ACC112 (cell line): ENCODE measurements around the gene WFIKKN2.
"Not testable (repeated sequence)": the region's sequence is repeated elsewhere in the genome, so short reads cannot be mapped to it uniquely, and the experiment has no call there.

Experiments
- H2AFZ ChIP-seq: fragments of 200-600 bp; sonication (generic); one replicate; pipeline ENCODE4 v1.6.0; 2017; ENCODE audit warnings: antibody characterized with exemption, low read length; ENCODE audit not compliant: unreplicated experiment
- H3K27ac ChIP-seq: fragments of 200-600 bp; sonication (generic); 2 replicates; pipeline ENCODE4 v1.5.1; 2014; ENCODE audit warnings: low read depth, mild to moderate bottlenecking, antibody characterized with exemption, low read length, moderate library complexity
- H3K27me3 ChIP-seq: fragments of 200-600 bp; sonication (generic); 2 replicates; pipeline ENCODE4 v1.6.1; 2014; ENCODE audit warnings: mild to moderate bottlenecking, antibody characterized with exemption, low read length, moderate library complexity, mixed read lengths; ENCODE audit not compliant: insufficient read depth
- H3K36me3 ChIP-seq: fragments of 200-600 bp; sonication (generic); 2 replicates; pipeline ENCODE4 v1.6.1; 2016; ENCODE audit warnings: mild to moderate bottlenecking, antibody characterized with exemption, low read length, moderate library complexity, mixed read lengths; ENCODE audit not compliant: insufficient read depth
- H3K4me1 ChIP-seq: fragments of 200-600 bp; sonication (generic); one replicate; pipeline ENCODE4 v1.6.1; 2016; ENCODE audit warnings: low read length, mixed read lengths; ENCODE audit not compliant: insufficient read depth, unreplicated experiment, control insufficient read depth
- H3K4me3 ChIP-seq: fragments of 200-600 bp; sonication (generic); 2 replicates; pipeline ENCODE4 v1.5.1; 2014; ENCODE audit warnings: mild to moderate bottlenecking, low read depth, low read length
- H3K79me2 ChIP-seq: fragments of 200-600 bp; sonication (generic); one replicate; pipeline ENCODE4 v1.6.0; 2016; ENCODE audit warnings: low read length; ENCODE audit not compliant: control insufficient read depth, unreplicated experiment, insufficient read depth

The WFIKKN2 gene

DNA sequence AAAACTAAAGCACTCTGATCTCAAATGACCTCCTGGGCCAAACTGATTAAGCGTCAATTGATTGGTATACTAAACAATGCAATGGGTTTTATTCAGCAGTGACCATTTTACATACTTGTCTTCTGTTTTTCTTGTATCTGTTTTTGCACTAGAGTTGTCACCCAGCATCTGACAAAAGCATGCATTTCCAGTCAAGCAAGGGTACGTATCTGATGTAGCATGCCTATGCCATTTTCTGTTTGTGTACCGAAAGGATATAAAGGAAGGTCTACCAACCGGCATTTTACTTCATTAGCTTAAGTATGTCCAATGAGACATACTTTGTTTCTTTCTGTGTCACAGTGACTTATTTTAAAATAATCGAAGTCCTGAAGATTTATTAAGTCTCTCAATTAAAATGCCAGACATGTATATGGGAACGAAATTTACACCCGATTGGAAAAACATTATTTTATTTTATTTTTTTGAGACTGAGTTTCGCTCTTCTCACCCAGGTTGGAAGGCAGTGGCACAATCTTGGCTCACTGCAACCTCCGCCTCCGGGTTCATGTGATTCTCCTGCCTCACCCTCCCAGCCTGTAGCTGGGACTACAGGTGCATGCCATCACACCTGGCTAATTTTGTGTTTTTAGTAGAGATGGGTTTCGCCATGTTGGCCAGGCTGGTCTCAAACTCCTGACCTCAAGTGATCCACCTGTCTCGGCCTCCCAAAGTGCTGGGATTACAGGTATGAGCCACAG, 23.3 kb downstream of the WFIKKN2 start:
- Histone ChIP-seq H3K79me2 (peaks cover 9% of the 10 kb centered on the region), H2AFZ (no peak overlapping the region), H3K27me3 (no peaks in the 10 kb centered on the region), H3K36me3 (peaks cover 14% of the 10 kb centered on the region), H3K27ac (no peak overlapping the region), H3K4me1 (peaks cover 8% of the 10 kb centered on the region), H3K4me3 (no peak overlapping the region)

DNA sequence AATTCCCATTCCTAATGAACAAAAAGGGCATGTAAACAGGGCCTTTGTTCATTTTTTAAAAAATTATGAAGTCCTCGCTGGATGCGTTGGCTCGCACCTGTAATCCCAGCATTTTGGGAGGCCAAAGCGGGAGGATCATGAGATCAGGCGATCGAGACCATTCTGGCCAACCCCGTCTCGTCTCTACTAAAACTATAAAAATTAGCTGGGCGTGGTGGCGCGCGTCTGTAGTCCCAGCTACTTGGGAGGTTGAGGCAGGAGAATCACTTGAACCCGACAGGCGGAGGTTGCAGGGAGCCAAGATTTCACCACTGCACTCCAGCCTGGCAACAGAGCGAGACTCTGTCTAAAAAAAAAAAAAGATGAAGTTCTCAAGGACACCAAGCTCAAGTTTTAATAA, 24.3 kb downstream of the WFIKKN2 start:
- peaks cover 20% of the 10 kb centered on the region for H3K79me2 ChIP-seq
- H3K27me3 ChIP-seq, H2AFZ ChIP-seq, H3K27ac ChIP-seq, H3K4me3 ChIP-seq, H3K4me1 ChIP-seq: not testable (repeated sequence)
- H3K36me3 ChIP-seq = peaks cover 14% of the 10 kb centered on the region

DNA sequence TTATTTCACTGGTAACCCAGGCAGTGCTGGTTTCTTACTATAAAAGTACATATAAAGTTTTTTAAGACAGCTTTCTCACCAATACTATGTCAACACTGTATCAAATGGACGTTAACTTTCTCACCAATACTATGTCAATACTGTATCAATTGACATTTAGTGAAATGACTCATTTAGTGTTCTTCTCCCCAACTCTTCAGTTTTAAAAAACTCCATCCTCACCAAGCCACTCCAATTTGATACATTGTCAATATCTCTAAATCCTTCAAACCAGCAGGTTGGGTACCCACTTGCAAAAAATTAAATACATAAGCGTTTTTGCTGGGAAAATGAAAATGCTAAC, 25.9 kb downstream of the WFIKKN2 start:
- Histone ChIP-seq H2AFZ (no peak overlapping the region), H3K27ac (no peak overlapping the region), H3K27me3 (no peaks in the 10 kb centered on the region), H3K79me2 (peaks cover 32% of the 10 kb centered on the region), H3K36me3 (peaks cover 14% of the 10 kb centered on the region), H3K4me3 (no peak overlapping the region), H3K4me1 (peaks cover 9% of the 10 kb centered on the region)

DNA sequence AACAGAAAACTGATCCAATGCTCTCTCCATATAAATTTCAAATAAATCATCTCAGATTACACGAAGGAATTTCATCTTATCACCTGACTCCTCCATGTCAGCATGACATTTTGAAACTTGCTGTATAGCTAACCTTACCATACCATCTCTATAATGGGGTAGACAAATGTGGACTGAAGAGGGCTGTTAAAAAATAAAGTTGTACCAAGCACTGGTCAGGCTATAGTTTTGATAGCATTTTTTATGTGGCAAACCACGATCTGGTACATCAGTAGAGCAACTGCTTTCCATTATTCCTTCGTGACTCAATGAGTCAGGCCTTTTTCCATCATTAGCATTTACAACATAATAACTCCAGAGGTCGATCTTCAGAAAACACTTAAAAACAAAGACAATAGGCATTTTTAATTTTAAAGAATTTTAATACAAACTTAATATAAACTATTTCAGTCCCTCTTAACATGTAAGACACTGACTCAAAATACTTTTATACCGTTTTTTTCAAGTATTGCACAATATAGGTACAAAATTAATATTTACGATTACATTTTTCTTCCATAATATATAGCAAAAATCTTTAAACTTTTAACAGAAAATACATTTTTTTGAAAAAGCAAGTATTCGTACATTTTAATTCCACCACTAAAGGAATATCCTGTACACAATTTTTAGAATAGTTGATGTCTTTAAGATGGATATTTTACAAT, 26.6 kb downstream of the WFIKKN2 start:
- H3K4me1 ChIP-seq = peaks cover 9% of the 10 kb centered on the region
- H2AFZ ChIP-seq = no peak overlapping the region
- no peaks in the 10 kb centered on the region for H3K27me3 ChIP-seq
- H3K79me2 ChIP-seq = peaks cover 32% of the 10 kb centered on the region
- H3K27ac ChIP-seq = no peak overlapping the region
- peaks cover 14% of the 10 kb centered on the region for H3K36me3 ChIP-seq
- H3K4me3 ChIP-seq = no peak overlapping the region

DNA sequence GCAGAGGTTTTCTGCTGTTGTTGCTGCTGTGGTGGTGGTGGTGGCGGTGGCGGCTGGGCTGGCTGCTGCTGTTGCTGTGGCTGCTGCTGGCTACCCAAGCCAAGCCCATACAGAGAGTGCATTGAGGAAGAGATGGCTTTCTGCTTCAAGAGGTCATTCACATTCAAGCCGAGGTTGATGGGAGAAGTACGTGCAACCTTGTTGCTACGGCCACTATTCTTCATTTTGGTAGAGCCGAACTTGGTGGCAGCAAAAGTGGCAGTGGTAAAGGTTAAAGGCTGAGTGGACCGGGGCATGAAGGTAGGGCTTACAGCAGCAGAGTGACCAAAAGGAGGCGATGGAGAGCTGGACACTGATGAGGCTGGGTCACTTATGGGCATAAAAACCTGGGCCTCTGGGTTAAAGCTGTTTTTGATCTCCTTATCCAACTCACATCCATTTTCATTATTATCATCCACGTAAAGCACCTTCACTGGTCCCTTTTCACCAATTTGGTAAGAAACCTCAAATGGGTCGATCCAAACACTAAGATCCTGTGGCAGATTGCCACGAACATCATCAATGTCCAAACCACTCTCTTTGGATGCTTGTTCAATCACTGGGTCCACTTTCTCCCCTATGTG, 27.9 kb downstream of the WFIKKN2 start:
- peak overlapping the region; percentile 100 for H3K4me3 ChIP-seq
- H3K27ac ChIP-seq = no peak overlapping the region

DNA sequence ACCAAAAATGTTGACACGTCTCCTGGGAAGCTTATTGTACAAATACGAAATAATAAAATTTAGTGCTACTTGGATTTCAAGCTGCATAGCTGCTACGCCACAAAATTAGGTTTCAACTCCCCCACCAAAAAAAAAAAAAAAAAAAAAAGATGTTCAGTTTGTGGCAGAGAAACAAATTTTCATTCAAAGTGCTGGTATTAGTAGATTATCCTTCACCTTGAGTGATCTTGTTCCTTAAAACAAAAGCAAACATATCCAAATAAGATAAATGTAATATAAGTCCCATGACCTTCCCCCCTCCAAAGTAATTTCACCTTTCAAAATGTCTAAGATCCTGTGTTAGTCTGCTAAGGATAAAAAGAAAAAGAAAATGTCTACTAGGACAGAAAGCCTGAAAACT, 28.5 kb downstream of the WFIKKN2 start:
- H3K4me3 ChIP-seq = peak overlapping the region; percentile 100
- H3K27ac ChIP-seq = peak overlapping the region; percentile 79; the same call in 1 of the 2 replicates
- peaks cover 32% of the 10 kb centered on the region for H3K79me2 ChIP-seq
- peaks cover 17% of the 10 kb centered on the region for H3K4me1 ChIP-seq
- no peaks in the 10 kb centered on the region for H3K27me3 ChIP-seq
- no peak overlapping the region for H2AFZ ChIP-seq
- peaks cover 14% of the 10 kb centered on the region for H3K36me3 ChIP-seq

More for the DNA sequence above, 27.9 kb downstream of the WFIKKN2 start:
- peaks cover 14% of the 10 kb centered on the region for H3K36me3 ChIP-seq
- H3K27me3 ChIP-seq = no peaks in the 10 kb centered on the region
- no peak overlapping the region for H2AFZ ChIP-seq
- H3K79me2 ChIP-seq = peaks cover 32% of the 10 kb centered on the region
- H3K4me1 ChIP-seq = peaks cover 12% of the 10 kb centered on the region

DNA sequence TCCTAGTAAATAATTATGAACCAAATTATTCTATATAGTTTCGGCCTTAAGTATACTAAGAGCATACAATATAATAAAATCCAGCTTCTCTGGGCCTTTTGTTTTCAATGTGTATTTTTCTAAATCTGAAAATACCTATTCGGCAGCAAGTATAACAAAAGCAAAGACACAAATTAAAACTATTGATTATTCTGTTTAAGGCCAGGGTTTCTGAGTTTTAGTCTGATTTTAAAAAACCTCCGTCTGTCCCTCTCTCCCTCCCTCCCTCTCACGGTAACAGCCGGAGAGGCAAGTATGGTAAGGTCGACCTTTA, 29.3 kb downstream of the WFIKKN2 start:
- H2AFZ ChIP-seq = no peak overlapping the region
- H3K27ac ChIP-seq = peak overlapping the region; percentile 79
- H3K36me3 ChIP-seq = peaks cover 14% of the 10 kb centered on the region
- H3K4me1 ChIP-seq = peaks cover 19% of the 10 kb centered on the region
- peaks cover 32% of the 10 kb centered on the region for H3K79me2 ChIP-seq
- peak overlapping the region; percentile 100 for H3K4me3 ChIP-seq
- H3K27me3 ChIP-seq = no peaks in the 10 kb centered on the region

DNA sequence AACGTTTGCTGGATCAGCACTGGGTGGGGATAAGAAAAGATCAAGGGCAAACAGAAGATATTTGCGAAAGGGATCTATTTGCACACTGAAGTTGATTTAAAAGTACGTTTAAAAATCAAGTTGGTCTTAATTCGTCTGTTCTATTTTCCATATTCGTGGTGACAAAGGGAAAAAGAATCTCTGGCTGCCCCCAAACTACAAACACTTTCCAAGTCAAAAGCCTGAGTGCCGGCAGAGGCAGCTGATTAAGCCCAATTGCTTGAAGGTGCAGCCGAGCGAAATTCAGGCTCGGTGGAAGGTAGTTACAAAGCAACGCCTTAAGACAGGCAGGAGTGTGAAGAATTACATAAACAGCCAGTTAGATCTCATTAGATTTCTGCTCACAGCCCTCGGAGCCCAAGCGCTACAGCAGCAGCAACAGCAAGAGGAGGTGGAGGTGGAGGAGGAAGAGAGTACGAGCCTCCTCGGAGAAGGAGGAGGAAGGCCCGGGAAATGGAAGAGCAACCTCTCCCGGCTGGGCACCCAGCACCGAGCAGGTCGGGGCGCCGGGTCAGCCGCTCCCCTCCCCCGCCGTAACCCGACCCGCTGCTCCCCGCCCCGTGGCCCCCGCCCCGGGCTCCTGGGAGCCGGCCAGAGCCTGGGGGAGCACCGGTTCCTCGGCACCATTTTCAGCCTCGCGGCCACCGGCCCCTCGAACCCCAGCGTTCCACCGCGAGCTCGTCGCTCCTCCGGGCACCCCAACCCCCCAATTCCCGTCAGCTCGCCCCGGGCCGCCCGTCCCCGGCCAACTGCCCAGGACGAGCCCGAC, 29.9 kb downstream of the WFIKKN2 start:
- no peaks in the 10 kb centered on the region for H3K27me3 ChIP-seq
- peak overlapping the region; percentile 42 for H2AFZ ChIP-seq
- peak overlapping the region; percentile 79 for H3K27ac ChIP-seq
- peaks cover 19% of the 10 kb centered on the region for H3K4me1 ChIP-seq
- H3K36me3 ChIP-seq = peaks cover 14% of the 10 kb centered on the region
- peak overlapping the region; percentile 100 for H3K4me3 ChIP-seq
- H3K79me2 ChIP-seq = peaks cover 32% of the 10 kb centered on the region

DNA sequence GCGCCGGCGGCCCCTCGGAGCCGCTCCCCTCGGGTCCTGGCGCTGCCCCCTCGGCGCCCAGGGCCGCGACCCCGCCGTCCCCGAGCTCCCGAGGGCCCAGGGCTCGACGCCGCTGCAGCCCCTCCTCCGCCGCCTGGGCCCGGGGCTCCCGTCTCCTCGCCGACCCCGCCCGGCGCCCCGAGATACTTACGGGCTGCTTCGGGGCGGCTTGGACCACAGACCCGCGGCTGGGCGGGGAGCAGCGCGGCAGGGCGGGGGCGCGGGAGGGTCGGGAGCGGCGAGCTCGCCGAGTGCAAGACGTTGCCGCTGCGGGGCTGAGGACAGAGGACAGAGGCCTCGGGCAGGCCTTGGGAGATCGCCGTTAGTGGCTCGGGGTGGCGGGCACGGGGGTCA, 30.5 kb downstream of the WFIKKN2 start:
- H3K36me3 ChIP-seq = peaks cover 14% of the 10 kb centered on the region
- peak overlapping the region; percentile 100 for H3K4me3 ChIP-seq
- no peaks in the 10 kb centered on the region for H3K27me3 ChIP-seq
- peak overlapping the region; percentile 42 for H2AFZ ChIP-seq
- H3K79me2 ChIP-seq = peaks cover 32% of the 10 kb centered on the region
- H3K4me1 ChIP-seq = peaks cover 19% of the 10 kb centered on the region
- peak overlapping the region; percentile 79 for H3K27ac ChIP-seq

DNA sequence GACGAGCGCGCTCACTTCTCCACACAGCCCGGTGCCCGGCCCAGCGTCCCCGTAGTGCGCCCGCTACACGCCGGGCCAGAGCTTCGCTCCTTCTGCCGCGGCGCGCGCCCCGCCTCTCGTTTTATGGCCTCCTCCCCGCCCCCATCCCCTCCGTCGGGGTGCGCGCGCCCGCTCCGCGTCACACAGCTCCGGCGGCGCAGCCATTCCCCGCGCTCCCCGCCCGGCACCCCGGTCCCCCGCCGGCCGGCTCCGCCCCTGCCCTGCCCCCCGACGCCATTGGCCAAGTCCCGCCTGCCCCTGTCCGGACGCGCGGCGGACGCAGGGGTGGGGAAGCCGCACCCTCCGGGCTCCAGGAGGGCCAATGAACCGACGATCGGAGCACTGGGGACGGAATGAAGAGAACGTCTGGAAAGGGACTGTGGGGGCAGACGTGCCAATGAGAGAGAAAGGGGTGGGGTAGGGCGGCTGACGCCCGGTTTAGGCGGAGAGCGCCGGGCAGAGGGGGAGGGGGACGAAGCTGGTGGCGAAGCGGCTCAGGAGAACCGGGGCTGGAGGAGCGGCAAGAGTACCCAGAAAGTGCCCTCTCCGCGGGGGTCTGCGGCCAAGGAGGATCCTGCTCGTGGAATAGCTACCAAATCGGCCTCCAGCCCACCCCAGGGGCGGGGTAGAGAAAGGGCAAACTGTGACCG, 31.0 kb downstream of the WFIKKN2 start, which contains the start of gene TOB1:
Gene TOB1 (minus strand): TSS at position 94 of the 689 bp plus-strand sequence. CDS start 2,337 bp downstream, outside the sequence.
- Histone ChIP-seq H3K4me3 (peak within 1 kb of the TSS; percentile 100), H2AFZ (peak within 1 kb of the TSS; percentile 76), H3K79me2 (peaks cover 32% of the 10 kb centered on the region), H3K27me3 (no peaks in the 10 kb centered on the region), H3K36me3 (peaks cover 13% of the 10 kb centered on the region), H3K4me1 (peaks cover 19% of the 10 kb centered on the region), H3K27ac (peak within 1 kb of the TSS; percentile 92)
